Retinal pigment epithelial cell (primary cell): ENCODE measurements around the gene GJA4.

Experiments used
- DNase-seq: peaks from one replicate; pipeline ENCODE4 v3.0.0-alpha.2; 2010; ENCODE audit warnings: low read depth
- H3K4me3 ChIP-seq: 2 replicates; pipeline ENCODE4 v1.5.1; 2011; ENCODE audit warnings: mild to moderate bottlenecking, low read length, control low read depth, moderate library complexity
- TF ChIP-seq, protein P1 (sequence below): conservative IDR thresholded peaks from 2 replicates; pipeline ENCODE4 v1.5.1; 2011; ENCODE audit warnings: low read depth, low read length, control low read depth, inconsistent platforms

The GJA4 gene

DNA sequence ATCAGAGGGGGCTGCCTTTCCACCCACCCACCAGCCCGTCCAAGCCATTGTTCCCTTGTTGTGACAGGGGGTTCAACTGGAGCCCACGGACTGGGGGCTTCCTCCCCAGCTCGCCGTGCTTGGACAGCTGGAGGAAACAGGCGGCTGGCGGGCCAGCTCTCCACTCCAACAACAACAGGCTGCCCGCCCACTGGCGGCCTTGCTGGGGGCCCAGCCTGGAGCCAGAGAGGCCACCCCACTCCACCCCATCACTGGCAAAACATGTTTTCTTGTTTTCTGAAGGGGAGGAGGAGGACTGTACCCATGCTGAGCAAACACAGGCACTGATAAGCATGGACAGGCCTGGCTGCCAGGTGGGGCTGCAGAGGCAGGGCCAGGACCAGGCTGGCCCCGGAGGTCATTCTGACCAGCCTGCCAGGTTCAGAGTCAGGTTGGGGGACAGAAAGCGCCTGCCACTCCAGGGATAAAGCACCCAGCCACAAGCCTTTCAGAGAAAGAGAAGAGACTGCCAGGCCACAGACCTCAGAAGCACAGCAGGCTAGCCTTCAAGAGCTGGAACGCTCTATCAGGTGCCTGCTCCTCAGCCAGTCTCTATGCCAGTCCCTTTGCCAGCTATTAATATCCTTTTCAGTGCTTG, 32.8 kb downstream of the GJA4 start:
- TF ChIP-seq, protein P1, sequence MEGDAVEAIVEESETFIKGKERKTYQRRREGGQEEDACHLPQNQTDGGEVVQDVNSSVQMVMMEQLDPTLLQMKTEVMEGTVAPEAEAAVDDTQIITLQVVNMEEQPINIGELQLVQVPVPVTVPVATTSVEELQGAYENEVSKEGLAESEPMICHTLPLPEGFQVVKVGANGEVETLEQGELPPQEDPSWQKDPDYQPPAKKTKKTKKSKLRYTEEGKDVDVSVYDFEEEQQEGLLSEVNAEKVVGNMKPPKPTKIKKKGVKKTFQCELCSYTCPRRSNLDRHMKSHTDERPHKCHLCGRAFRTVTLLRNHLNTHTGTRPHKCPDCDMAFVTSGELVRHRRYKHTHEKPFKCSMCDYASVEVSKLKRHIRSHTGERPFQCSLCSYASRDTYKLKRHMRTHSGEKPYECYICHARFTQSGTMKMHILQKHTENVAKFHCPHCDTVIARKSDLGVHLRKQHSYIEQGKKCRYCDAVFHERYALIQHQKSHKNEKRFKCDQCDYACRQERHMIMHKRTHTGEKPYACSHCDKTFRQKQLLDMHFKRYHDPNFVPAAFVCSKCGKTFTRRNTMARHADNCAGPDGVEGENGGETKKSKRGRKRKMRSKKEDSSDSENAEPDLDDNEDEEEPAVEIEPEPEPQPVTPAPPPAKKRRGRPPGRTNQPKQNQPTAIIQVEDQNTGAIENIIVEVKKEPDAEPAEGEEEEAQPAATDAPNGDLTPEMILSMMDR, result no peak
- no peak overlapping the region for H3K4me3 ChIP-seq
- no peak for DNase-seq

DNA sequence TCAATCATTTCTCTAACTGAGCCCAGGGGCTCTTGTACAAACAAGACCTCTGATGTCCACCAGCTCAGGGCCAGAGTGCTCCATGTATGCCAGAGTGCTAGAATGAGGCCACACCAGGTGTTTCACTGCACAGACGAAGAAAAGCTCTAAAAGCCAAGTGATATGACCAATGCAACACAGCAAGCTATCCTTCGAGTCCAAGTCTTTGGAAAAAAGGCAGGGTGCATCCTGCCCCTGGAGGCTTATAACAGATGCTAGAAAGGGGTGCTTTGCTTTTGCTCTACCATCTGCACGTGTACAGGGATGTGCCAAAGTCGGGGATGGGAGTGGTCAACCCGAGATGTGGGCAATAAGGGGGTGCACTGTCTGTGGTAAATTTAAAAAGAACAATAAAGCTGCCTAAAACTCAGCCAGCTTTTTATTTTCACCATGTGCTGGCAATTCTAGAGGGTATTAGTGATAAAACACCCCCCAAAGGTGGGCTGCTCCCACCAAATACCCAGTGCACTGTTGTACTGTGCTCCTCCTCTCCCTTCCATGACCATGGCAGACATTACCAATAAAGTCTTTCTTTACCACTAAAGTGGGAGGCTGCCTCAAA, 34.6 kb downstream of the GJA4 start:
- no peak for DNase-seq
- TF ChIP-seq, protein P1, result no peak
- H3K4me3 ChIP-seq, result no peak overlapping the region

DNA sequence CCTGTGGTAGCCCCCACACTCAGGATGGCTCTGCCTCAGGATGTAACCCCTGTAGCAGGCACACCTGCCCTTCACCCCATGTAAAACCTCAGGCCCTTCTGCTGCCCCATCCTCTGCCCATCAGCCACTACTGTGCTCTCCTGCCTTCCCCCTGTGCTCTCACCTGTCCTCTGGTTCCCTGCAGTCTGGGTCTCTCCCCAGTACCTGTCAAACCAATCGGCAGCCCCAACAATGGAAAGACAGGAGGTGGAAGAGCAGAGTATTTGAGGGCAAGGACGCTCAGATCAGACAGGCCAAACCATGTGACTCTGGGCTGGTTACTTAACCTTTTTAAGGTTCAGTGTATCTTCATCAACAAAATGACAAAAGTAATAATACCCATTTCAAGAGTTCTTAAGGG, 35.8 kb downstream of the GJA4 start:
- TF ChIP-seq, protein P1, result no peak
- DNase-seq, result no peak
- no peak overlapping the region for H3K4me3 ChIP-seq

DNA sequence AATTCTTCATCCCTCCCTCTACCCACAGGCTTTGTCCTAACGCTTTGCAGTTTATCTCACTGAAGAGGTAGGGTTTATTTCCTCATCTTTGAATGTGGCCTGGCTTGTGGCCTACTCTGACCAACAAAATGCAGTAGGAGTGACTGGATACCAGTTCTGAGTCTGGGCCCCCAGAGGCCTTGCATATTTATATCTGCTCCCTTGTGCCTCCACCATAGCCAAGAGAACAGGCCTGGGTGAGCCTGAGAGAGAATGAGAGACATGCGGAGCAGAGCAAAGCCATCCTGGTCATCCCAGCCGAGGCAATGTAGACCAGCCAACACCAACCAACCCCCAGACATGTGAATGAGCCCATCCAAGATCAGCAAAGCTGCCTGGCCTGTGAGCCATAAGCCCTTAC, 36.5 kb downstream of the GJA4 start:
- TF ChIP-seq, protein P1, result no peak
- no peak overlapping the region for H3K4me3 ChIP-seq
- DNase-seq, result no peak

DNA sequence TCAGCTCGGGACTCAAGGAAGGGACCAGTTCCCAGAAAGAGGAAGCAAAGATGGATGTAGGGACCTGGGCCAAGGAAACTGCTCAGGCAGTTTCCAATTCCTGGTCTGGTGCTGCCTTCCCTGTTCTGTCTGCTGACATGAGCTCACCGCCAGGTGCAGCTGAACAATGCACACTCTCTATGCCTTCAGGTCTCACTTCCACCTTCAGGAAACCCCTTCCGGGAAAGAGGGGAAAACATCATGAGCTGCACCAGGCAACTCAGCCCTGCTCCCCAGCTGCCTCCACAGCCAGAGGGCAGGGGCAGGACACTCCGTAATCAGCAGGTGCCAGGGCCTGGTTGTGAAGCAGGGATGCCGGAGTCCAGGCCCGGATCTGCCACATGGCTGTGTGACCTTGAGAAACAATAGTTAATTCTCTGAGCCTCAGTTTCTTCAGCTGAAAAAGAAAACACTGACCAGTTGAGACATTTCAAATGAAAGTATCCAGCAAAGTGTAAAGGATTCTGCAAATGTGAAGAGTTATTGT, 39.0 kb downstream of the GJA4 start:
- DNase-seq, result no peak
- TF ChIP-seq, protein P1, result no peak
- no peak overlapping the region for H3K4me3 ChIP-seq

DNA sequence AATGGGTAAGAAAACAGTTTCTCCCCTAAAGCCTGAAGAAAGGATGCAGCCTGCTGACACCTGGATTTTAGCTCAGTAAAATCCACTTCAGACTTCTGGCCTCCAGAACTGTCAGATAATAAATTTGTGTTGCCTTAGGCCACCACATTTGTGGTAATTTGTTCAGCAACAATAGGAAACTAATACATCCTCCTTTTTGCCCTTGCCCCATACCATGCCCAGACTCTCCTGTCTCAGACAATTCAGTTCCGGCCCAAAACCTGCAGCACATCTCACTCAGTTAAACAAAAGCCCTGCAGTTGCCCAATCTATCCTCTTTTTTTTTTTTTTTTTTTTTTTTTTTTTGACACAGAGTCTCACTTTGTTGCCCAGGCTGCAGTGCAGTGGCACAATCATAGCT, 40.9 kb downstream of the GJA4 start:
- H3K4me3 ChIP-seq, result no peak overlapping the region
- TF ChIP-seq, protein P1, result no peak
- DNase-seq, result no peak
